ENCODE measurements around the gene SRPK2.

DNA sequence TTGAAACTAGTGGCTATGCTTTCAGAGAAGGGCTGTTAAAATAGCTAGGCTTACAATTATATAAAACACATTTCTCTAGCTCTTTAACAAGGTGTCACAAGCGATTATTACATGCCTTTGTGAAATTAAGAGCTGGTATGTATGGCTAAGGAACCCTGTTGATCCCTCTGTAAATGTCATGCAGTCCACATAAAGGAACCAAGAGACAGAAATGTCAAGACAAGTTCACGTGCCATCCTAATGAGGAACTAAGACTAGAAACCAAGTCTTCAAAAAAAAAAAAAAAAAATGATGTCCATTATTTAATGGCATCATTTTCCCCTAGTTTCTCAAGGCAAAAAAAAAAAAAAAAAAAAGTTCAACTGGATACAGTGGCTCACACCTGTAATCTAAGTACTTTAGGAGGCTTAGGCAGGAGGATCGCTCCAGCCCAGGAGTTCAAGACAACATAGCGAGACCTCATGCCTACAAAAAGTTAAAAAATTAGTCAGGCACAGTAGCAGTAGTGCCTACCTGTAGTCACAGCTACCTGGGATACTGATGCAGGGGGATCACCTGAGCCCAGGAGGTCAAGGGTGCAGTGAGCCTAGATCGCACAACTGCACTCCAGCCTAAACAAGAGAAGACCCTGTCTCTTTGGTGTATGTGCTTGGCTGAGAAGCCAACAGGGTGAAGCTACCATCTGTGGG, 63.4 kb downstream of the SRPK2 start:
- TF ChIP-seq TAF1 (IDR thresholded peaks at IDR 0.05; ENCODE audit: low read depth, low read length) (no peak), ZNF274 (IDR thresholded peaks at IDR 0.05; ENCODE audit: borderline replicate concordance, extremely low read depth, low read length) (no peak), POLR2A (IDR thresholded peaks at IDR 0.05; ENCODE audit: control extremely low read depth in 1 of 2, low read depth in 2 of 2, low read length in 2 of 2) (no peak), TAF7 (optimal IDR thresholded peaks at IDR 0.05; ENCODE audit: borderline replicate concordance, low read depth, low read length) (no peak), CBX5 (IDR thresholded peaks at IDR 0.05; ENCODE audit: low read depth, low read length) (no peak)
- TF ChIP-seq, protein P1, sequence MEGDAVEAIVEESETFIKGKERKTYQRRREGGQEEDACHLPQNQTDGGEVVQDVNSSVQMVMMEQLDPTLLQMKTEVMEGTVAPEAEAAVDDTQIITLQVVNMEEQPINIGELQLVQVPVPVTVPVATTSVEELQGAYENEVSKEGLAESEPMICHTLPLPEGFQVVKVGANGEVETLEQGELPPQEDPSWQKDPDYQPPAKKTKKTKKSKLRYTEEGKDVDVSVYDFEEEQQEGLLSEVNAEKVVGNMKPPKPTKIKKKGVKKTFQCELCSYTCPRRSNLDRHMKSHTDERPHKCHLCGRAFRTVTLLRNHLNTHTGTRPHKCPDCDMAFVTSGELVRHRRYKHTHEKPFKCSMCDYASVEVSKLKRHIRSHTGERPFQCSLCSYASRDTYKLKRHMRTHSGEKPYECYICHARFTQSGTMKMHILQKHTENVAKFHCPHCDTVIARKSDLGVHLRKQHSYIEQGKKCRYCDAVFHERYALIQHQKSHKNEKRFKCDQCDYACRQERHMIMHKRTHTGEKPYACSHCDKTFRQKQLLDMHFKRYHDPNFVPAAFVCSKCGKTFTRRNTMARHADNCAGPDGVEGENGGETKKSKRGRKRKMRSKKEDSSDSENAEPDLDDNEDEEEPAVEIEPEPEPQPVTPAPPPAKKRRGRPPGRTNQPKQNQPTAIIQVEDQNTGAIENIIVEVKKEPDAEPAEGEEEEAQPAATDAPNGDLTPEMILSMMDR (IDR thresholded peaks at IDR 0.05; ENCODE audit: control extremely low read depth in 1 of 3, insufficient read depth in 1 of 3, low read depth in 1 of 3, low read length in 3 of 3), result no peak
